NCI-H128 (cell line): Measurements from ENCODE around the gene OLIG2.

Source experiments
- DNase-seq: peaks from one replicate; lab custom pipeline; 2025; ENCODE audit not compliant: unreplicated experiment; lab: John Stamatoyannopoulos, UW

Gene OLIG2

GRCh38 chr21:33025489-33026442, at the start of gene OLIG2:
Gene OLIG2, plus strand, starts transcription at chr21:33025935. Its CDS starts 928 bp downstream, at chr21:33026863.
- no peak for DNase-seq

- DNase-seq = no peak
Measured at GRCh38 chr21:32976791-32977190, 48.9 kb upstream of the OLIG2 start.

- no peak for DNase-seq
Measured at GRCh38 chr21:32977216-32977615, 48.5 kb upstream of the OLIG2 start.

GRCh38 chr21:32978331-32979270, 47.1 kb upstream of the OLIG2 start:
- no peak for DNase-seq

GRCh38 chr21:32979598-32980268, 46.0 kb upstream of the OLIG2 start:
- no peak for DNase-seq

GRCh38 chr21:32981096-32981495, 44.6 kb upstream of the OLIG2 start:
- no peak for DNase-seq

GRCh38 chr21:32990666-32991065, 35.1 kb upstream of the OLIG2 start:
- no peak for DNase-seq

- no peak for DNase-seq
Measured at GRCh38 chr21:32991361-32991760, 34.4 kb upstream of the OLIG2 start.

- no peak for DNase-seq
Measured at GRCh38 chr21:32993894-32994293, 31.8 kb upstream of the OLIG2 start.

- no peak for DNase-seq
Measured at GRCh38 chr21:32994305-32994704, 31.4 kb upstream of the OLIG2 start.

GRCh38 chr21:33007747-33008146, 18.0 kb upstream of the OLIG2 start:
- DNase-seq = no peak

- DNase-seq = no peak
Measured at GRCh38 chr21:33008333-33009051, 17.2 kb upstream of the OLIG2 start.

- no peak for DNase-seq
Measured at GRCh38 chr21:33010931-33011330, 14.8 kb upstream of the OLIG2 start.

- DNase-seq = no peak
Measured at GRCh38 chr21:33011462-33011861, 14.3 kb upstream of the OLIG2 start.

GRCh38 chr21:33013626-33014025, 12.1 kb upstream of the OLIG2 start:
- no peak for DNase-seq

- no peak for DNase-seq
Measured at GRCh38 chr21:33014331-33014730, 11.4 kb upstream of the OLIG2 start.

GRCh38 chr21:33015096-33015495, 10.6 kb upstream of the OLIG2 start:
- DNase-seq = no peak

GRCh38 chr21:33015756-33016155, 10.0 kb upstream of the OLIG2 start:
- DNase-seq = no peak

GRCh38 chr21:33018707-33019465, 6.8 kb upstream of the OLIG2 start:
- no peak for DNase-seq

- DNase-seq = no peak
Measured at GRCh38 chr21:33019516-33019884, 6.2 kb upstream of the OLIG2 start.
